ENCODE measurements around the gene RAPGEF4.

RAPGEF4 gene

DNA sequence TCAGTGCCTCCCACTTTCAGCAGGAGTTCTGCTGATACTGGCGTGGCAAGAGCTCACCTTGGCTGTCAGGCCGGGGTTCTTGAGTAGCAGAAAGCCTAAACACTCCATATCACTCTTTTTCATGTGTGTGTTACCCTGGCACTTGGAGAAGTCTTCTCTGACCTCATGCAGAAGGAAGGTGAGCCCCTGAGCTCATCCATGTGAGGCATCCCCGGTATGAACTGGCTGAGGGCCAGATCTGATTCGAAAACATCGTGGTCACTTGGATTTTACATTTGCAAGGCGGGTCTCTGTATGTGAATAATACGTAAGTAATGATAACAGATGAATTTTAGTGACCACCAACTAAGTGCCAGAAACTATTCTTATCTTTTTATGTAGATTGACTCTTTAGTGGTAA is 93.6 kb downstream of the RAPGEF4 start:
- Histone ChIP-seq H3K27ac (ENCODE audit: low read depth, low read length) (no peak overlapping the region), H3K4me1 (ENCODE audit: control insufficient read depth, low read length) (no peaks in the 10 kb centered on the region), H3K4me2 (ENCODE audit: low read length) (no peak overlapping the region), H3K79me2 (ENCODE audit: control insufficient read depth, low read length) (no peaks in the 10 kb centered on the region), H3K36me3 (ENCODE audit: control insufficient read depth, low read length) (no peaks in the 10 kb centered on the region), H4K20me1 (ENCODE audit: control insufficient read depth, insufficient read depth, low read depth, low read length) (no peaks in the 10 kb centered on the region), H3K27me3 (ENCODE audit: control insufficient read depth, low read length) (peaks cover 25% of the 10 kb centered on the region), H3K9me3 (ENCODE audit: control insufficient read depth, insufficient read depth, low read length) (no peaks in the 10 kb centered on the region), H3K9me2 (replicated peaks; ENCODE audit: control insufficient read depth, low read length) (no peaks in the 10 kb centered on the region), H3K4me3 (ENCODE audit: low read length) (no peak overlapping the region), H3F3A (ENCODE audit: control insufficient read depth, insufficient read depth) (no peaks in the 10 kb centered on the region)
- TF ChIP-seq CTCF (IDR thresholded peaks at IDR 0.05; ENCODE audit: low read depth, low read length, poor library complexity, severe bottlenecking) = no peak
- TF ChIP-seq EZH2phosphoT487 (IDR thresholded peaks at IDR 0.05; ENCODE audit: borderline replicate concordance, low read length) = no peak

DNA sequence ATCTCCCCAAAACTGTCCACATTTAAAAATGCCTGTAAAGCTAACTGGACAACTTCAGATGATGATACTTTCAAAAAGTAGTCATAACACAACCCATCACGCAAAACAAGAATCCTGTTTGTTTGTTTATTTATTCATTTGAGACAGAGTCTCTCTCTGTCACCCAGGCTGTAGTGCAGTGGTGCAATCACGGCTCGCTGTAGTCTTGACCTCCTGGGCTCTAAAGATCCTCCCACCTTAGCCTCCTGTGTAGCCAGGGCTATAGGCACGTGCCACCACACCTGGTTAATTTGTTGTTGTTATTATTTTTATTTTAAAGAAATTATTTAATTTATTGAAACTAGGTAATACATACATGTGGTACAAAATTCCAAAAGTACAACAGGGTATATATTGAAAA is 94.8 kb downstream of the RAPGEF4 start:
- H3K9me3 ChIP-seq (ENCODE audit: control insufficient read depth, insufficient read depth, low read length) = no peaks in the 10 kb centered on the region
- no peaks in the 10 kb centered on the region for H4K20me1 ChIP-seq (ENCODE audit: control insufficient read depth, insufficient read depth, low read depth, low read length)
- H3K36me3 ChIP-seq (ENCODE audit: control insufficient read depth, low read length) = no peaks in the 10 kb centered on the region
- no peak overlapping the region for H3K27ac ChIP-seq (ENCODE audit: low read depth, low read length)
- H3K4me2 ChIP-seq (ENCODE audit: low read length) = no peak overlapping the region
- H3K4me1 ChIP-seq (ENCODE audit: control insufficient read depth, low read length) = no peaks in the 10 kb centered on the region
- no peak for TF ChIP-seq EZH2phosphoT487 (IDR thresholded peaks at IDR 0.05; ENCODE audit: borderline replicate concordance, low read length)
- TF ChIP-seq CTCF (IDR thresholded peaks at IDR 0.05; ENCODE audit: low read depth, low read length, poor library complexity, severe bottlenecking) = no peak
- no peaks in the 10 kb centered on the region for H3K79me2 ChIP-seq (ENCODE audit: control insufficient read depth, low read length)
- peaks cover 24% of the 10 kb centered on the region for H3K27me3 ChIP-seq (ENCODE audit: control insufficient read depth, low read length)
- H3K4me3 ChIP-seq (ENCODE audit: low read length) = no peak overlapping the region
- H3F3A ChIP-seq (ENCODE audit: control insufficient read depth, insufficient read depth) = no peaks in the 10 kb centered on the region
- H3K9me2 ChIP-seq (replicated peaks; ENCODE audit: control insufficient read depth, low read length) = no peaks in the 10 kb centered on the region

- H3F3A ChIP-seq (ENCODE audit: control insufficient read depth, insufficient read depth) = no peaks in the 10 kb centered on the region
Observed at GRCh38 chr2:172833898-172834297, 98.3 kb downstream of the RAPGEF4 start.

More at GRCh38 chr2:172833898-172834297, 98.3 kb downstream of the RAPGEF4 start:
- Histone ChIP-seq H3K9me3 (ENCODE audit: control insufficient read depth, insufficient read depth, low read length) (no peaks in the 10 kb centered on the region), H3K9me2 (replicated peaks; ENCODE audit: control insufficient read depth, low read length) (no peaks in the 10 kb centered on the region), H3K36me3 (ENCODE audit: control insufficient read depth, low read length) (no peaks in the 10 kb centered on the region), H3K4me2 (ENCODE audit: low read length) (no peak overlapping the region), H3K4me1 (ENCODE audit: control insufficient read depth, low read length) (no peaks in the 10 kb centered on the region), H3K4me3 (ENCODE audit: low read length) (no peak overlapping the region), H3K79me2 (ENCODE audit: control insufficient read depth, low read length) (no peaks in the 10 kb centered on the region), H3K27me3 (ENCODE audit: control insufficient read depth, low read length) (peaks cover 8% of the 10 kb centered on the region), H3K27ac (ENCODE audit: low read depth, low read length) (no peak overlapping the region), H4K20me1 (ENCODE audit: control insufficient read depth, insufficient read depth, low read depth, low read length) (no peaks in the 10 kb centered on the region)
- TF ChIP-seq EZH2phosphoT487 (IDR thresholded peaks at IDR 0.05; ENCODE audit: borderline replicate concordance, low read length) (no peak), CTCF (IDR thresholded peaks at IDR 0.05; ENCODE audit: low read depth, low read length, poor library complexity, severe bottlenecking) (no peak)
